Measurements from ENCODE around the gene SLC45A2. TPM values are rescaled to one million over a fixed set of nuclear protein-coding genes. Genes with fewer than 3 reads are reported as not detected.
"Not testable (repeated sequence)": the region's sequence is repeated elsewhere in the genome, so short reads cannot be mapped to it uniquely, and the experiment has no call there.

The SLC45A2 gene
- total RNA-seq, 1 experiment from 2014 or later, result not detected

- TF ChIP-seq CTCF (IDR thresholded peaks at IDR 0.05; ENCODE audit: unreplicated experiment), result no peak
- H3K27me3 Mint-ChIP-seq (ENCODE audit: insufficient read depth, unreplicated experiment), result no peaks in the 10 kb centered on the region
- H3K36me3 Mint-ChIP-seq (ENCODE audit: insufficient read depth, unreplicated experiment), result no peaks in the 10 kb centered on the region
- intact Hi-C loops (cut with micrococcal nuclease), result no loop called here
- H3K4me3 Mint-ChIP-seq (ENCODE audit: unreplicated experiment), result no peak overlapping the region
- no TSS peak for BruUV-seq (replicated peaks)
- peaks cover 3% of the 10 kb centered on the region for H3K9me3 Mint-ChIP-seq (ENCODE audit: unreplicated experiment)
- POLR2A ChIA-PET, result no interaction called here
- H3K27ac Mint-ChIP-seq (ENCODE audit: low read depth, unreplicated experiment), result no peak overlapping the region
- DNase-seq (ENCODE audit: unreplicated experiment), result no peak
- CTCF ChIA-PET, result interaction anchor here (1.4 kb wide), 1 partner anchor 450 kb away, joined by 4 read pairs; no protein-coding TSS in a partner anchor
- no peaks in the 10 kb centered on the region for H3K4me1 Mint-ChIP-seq (ENCODE audit: insufficient read depth, unreplicated experiment)
These were observed 63.5 kb downstream of the SLC45A2 start for GRCh38 chr5:33921002-33921401.

- BruUV-seq (replicated peaks); DNase-seq (ENCODE audit: unreplicated experiment); H3K4me1 Mint-ChIP-seq (ENCODE audit: insufficient read depth, unreplicated experiment); CTCF ChIA-PET; H3K4me3 Mint-ChIP-seq (ENCODE audit: unreplicated experiment); H3K36me3 Mint-ChIP-seq (ENCODE audit: insufficient read depth, unreplicated experiment); H3K27ac Mint-ChIP-seq (ENCODE audit: low read depth, unreplicated experiment); POLR2A ChIA-PET; intact Hi-C loops (cut with micrococcal nuclease): not testable (repeated sequence)
- H3K27me3 Mint-ChIP-seq (ENCODE audit: insufficient read depth, unreplicated experiment), result peaks cover 28% of the 10 kb centered on the region
- peaks cover 13% of the 10 kb centered on the region for H3K9me3 Mint-ChIP-seq (ENCODE audit: unreplicated experiment)
These were observed 69.6 kb downstream of the SLC45A2 start for GRCh38 chr5:33914844-33915243.

- Mint-ChIP-seq H3K9me3 (ENCODE audit: unreplicated experiment) (peaks cover 11% of the 10 kb centered on the region), H3K27me3 (ENCODE audit: insufficient read depth, unreplicated experiment) (peaks cover 16% of the 10 kb centered on the region)
- H3K4me1 Mint-ChIP-seq (ENCODE audit: insufficient read depth, unreplicated experiment); POLR2A ChIA-PET; H3K36me3 Mint-ChIP-seq (ENCODE audit: insufficient read depth, unreplicated experiment); H3K4me3 Mint-ChIP-seq (ENCODE audit: unreplicated experiment); DNase-seq (ENCODE audit: unreplicated experiment); BruUV-seq (replicated peaks); H3K27ac Mint-ChIP-seq (ENCODE audit: low read depth, unreplicated experiment); intact Hi-C loops (cut with micrococcal nuclease): not testable (repeated sequence)
- CTCF ChIA-PET, result interaction anchor here (0.6 to 0.8 kb wide), 2 partner anchors 153 to 1221 kb away, joined by 3 read pairs; no protein-coding TSS in a partner anchor
These were observed 78.2 kb downstream of the SLC45A2 start for GRCh38 chr5:33906248-33906647.

DNA sequence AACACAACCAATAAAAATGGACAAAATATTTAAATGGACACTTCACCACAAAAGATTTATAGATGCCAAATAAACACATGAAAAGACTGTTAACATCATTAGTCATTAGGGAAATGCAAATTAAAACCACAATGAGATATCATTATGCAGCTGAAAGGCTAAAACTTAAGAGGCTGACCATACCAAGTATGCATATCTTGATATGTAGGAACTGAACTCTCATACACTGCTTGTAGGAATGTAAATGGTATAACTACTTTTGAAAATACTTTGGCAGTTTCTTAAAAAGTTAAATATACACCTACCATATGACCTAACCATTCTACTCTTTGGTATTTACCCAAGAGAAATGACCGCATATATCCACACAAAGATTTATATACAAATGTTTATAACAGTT lies 79.1 kb downstream of the SLC45A2 start:
- no peak for TF ChIP-seq CTCF (IDR thresholded peaks at IDR 0.05; ENCODE audit: unreplicated experiment)
- no peak overlapping the region for H3K27ac Mint-ChIP-seq (ENCODE audit: low read depth, unreplicated experiment)
- ChIA-PET CTCF (interaction anchor here (0.6 kb wide), 1 partner anchor 152 kb away, joined by 3 read pairs; no protein-coding TSS in a partner anchor), POLR2A (no interaction called here)
- H3K9me3 Mint-ChIP-seq (ENCODE audit: unreplicated experiment), result peaks cover 11% of the 10 kb centered on the region
- no peaks in the 10 kb centered on the region for H3K36me3 Mint-ChIP-seq (ENCODE audit: insufficient read depth, unreplicated experiment)
- no TSS peak for BruUV-seq (replicated peaks)
- intact Hi-C loops (cut with micrococcal nuclease), result no loop called here
- H3K4me3 Mint-ChIP-seq (ENCODE audit: unreplicated experiment), result no peak overlapping the region
- peaks cover 8% of the 10 kb centered on the region for H3K27me3 Mint-ChIP-seq (ENCODE audit: insufficient read depth, unreplicated experiment)
- DNase-seq (ENCODE audit: unreplicated experiment), result no peak
- no peaks in the 10 kb centered on the region for H3K4me1 Mint-ChIP-seq (ENCODE audit: insufficient read depth, unreplicated experiment)

DNA sequence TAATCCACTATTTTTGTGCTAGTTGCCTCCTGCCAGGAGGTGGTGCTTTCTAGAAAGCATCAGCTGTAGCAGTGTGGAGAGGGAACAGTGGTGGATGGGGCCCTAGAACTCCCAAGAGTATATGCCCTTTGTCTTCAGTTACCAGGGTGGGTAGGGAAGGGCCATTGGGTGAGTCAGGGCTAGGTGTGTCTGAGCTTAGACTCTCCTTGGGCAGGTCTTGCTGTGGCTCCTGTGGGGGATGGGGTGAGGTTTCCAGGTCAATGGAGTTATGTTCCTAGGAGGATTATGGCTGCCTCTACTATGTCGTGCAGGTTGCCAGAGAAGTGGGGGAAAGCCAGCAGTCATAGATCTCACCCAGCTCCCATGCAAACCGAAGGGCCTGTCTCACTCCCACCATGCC lies 81.4 kb downstream of the SLC45A2 start:
- Mint-ChIP-seq H3K4me1 (ENCODE audit: insufficient read depth, unreplicated experiment) (no peaks in the 10 kb centered on the region), H3K9me3 (ENCODE audit: unreplicated experiment) (peaks cover 11% of the 10 kb centered on the region), H3K36me3 (ENCODE audit: insufficient read depth, unreplicated experiment) (no peaks in the 10 kb centered on the region), H3K4me3 (ENCODE audit: unreplicated experiment) (no peak overlapping the region), H3K27me3 (ENCODE audit: insufficient read depth, unreplicated experiment) (no peaks in the 10 kb centered on the region), H3K27ac (ENCODE audit: low read depth, unreplicated experiment) (no peak overlapping the region)
- CTCF ChIA-PET, result interaction anchor here (0.8 kb wide), 1 partner anchor 24 kb away, joined by 3 read pairs; no protein-coding TSS in a partner anchor
- BruUV-seq (replicated peaks), result no TSS peak
- DNase-seq (ENCODE audit: unreplicated experiment), result no peak
- intact Hi-C loops (cut with micrococcal nuclease), result no loop called here
- POLR2A ChIA-PET, result interaction anchor here (1.0 kb wide), 1 partner anchor 84 kb away, joined by 3 read pairs; no protein-coding TSS in a partner anchor
- no peak for TF ChIP-seq CTCF (IDR thresholded peaks at IDR 0.05; ENCODE audit: unreplicated experiment)
